Measurements from ENCODE around the gene ZMYM2.

DNA sequence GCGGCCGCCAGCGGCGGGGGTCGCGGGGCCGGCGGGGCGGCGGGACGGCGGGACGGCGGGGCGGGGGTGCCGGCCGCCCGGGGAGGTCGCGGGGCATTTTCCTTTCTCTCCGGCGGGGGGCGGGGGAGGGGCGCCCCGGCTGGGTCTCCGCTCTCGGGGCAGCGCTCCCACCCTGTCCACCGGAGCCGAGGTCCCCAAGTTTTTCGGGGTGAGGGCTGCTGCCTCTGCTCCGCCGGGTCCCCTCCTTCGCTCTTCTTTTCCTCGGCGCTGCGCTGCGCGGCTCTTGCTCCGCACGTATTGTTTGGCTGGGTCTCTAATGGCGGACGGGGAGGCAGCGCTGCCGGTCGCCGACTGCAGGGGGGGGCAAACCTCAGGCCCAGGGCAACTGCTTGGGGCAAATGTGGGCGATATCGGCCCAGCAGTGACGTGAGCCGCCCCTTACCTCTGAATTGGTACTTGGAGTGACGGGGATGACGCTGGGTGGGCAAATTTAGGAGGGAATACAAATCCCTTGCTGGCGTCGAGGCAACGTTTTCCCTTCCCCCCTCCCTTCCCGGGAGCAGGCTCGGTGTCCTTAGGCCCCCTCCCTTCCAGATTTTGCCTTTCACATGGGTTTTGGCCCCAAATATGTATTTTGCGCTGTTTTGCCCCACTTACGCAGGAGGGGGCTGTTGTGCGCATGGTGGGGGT is 759 bp downstream of the ZMYM2 start:
- TF ChIP-seq, protein P1, sequence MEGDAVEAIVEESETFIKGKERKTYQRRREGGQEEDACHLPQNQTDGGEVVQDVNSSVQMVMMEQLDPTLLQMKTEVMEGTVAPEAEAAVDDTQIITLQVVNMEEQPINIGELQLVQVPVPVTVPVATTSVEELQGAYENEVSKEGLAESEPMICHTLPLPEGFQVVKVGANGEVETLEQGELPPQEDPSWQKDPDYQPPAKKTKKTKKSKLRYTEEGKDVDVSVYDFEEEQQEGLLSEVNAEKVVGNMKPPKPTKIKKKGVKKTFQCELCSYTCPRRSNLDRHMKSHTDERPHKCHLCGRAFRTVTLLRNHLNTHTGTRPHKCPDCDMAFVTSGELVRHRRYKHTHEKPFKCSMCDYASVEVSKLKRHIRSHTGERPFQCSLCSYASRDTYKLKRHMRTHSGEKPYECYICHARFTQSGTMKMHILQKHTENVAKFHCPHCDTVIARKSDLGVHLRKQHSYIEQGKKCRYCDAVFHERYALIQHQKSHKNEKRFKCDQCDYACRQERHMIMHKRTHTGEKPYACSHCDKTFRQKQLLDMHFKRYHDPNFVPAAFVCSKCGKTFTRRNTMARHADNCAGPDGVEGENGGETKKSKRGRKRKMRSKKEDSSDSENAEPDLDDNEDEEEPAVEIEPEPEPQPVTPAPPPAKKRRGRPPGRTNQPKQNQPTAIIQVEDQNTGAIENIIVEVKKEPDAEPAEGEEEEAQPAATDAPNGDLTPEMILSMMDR (IDR thresholded peaks at IDR 0.05), result peak in 3 of 6 experiments; percentile 33 to 50 (median 42)
- no peak for TF ChIP-seq POLR2A (IDR thresholded peaks at IDR 0.05)
